ENCODE measurements around the gene ATP11A. TPM values are rescaled to one million over a fixed set of nuclear protein-coding genes. Genes with fewer than 3 reads are reported as not detected.

The ATP11A gene
- total RNA-seq, 1 donor from 2014 or later: 377 TPM

DNA sequence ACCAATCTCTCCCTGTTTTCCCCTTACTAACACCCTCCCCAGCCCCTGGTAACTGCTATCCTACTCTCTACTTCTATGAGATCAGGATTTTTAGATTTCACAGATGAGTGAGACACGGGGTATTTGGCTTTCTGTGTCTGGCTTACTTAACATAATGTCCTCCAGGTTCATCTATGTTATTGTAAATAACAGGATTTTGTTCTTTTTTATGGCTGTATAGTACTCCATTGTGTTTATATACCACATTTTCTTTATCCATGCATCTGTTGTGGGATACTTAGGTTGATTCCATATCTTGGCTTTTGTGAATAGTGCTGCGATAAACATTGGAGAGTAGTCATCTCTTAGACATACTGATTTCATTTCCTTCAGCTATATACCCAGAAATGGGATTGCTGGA lies 28.5 kb upstream of the ATP11A start:
- Histone ChIP-seq H3K4me1 (no peaks in the 10 kb centered on the region), H3K4me3 (no peak overlapping the region), H3K27ac (no peak overlapping the region), H3K9me3 (no peaks in the 10 kb centered on the region), H3K27me3 (no peaks in the 10 kb centered on the region), H3K36me3 (no peaks in the 10 kb centered on the region)
- no peak for ATAC-seq
- no peak for DNase-seq
- intact Hi-C loops (cut with DNase I): no loop called here
- no peak for TF ChIP-seq CTCF (IDR thresholded peaks at IDR 0.05)

- no peaks in the 10 kb centered on the region for H3K9me3 ChIP-seq
- H3K27me3 ChIP-seq: no peaks in the 10 kb centered on the region
- TF ChIP-seq CTCF (IDR thresholded peaks at IDR 0.05): no peak
- H3K27ac ChIP-seq: no peak overlapping the region
- intact Hi-C loops (cut with DNase I): no loop called here
- DNase-seq (peak; percentile 39), ATAC-seq (no peak)
- H3K4me3 ChIP-seq: no peak overlapping the region
- no peaks in the 10 kb centered on the region for H3K4me1 ChIP-seq
- H3K36me3 ChIP-seq: no peaks in the 10 kb centered on the region
Measured at GRCh38 chr13:112664501-112665203, 25.2 kb upstream of the ATP11A start.

GRCh38 chr13:112668924-112669323 lies 20.9 kb upstream of the ATP11A start:
- peak; percentile 33 for DNase-seq
- Histone ChIP-seq H3K4me1 (no peaks in the 10 kb centered on the region), H3K27me3 (no peaks in the 10 kb centered on the region), H3K27ac (no peak overlapping the region), H3K4me3 (no peak overlapping the region), H3K9me3 (no peaks in the 10 kb centered on the region), H3K36me3 (no peaks in the 10 kb centered on the region)
- ATAC-seq: no peak
- TF ChIP-seq CTCF (IDR thresholded peaks at IDR 0.05): no peak
- intact Hi-C loops (cut with DNase I): no loop called here

- Histone ChIP-seq H3K4me1 (no peaks in the 10 kb centered on the region), H3K27me3 (no peaks in the 10 kb centered on the region), H3K27ac (no peak overlapping the region), H3K9me3 (no peaks in the 10 kb centered on the region), H3K4me3 (no peak overlapping the region), H3K36me3 (no peaks in the 10 kb centered on the region)
- intact Hi-C loops (cut with DNase I): no loop called here
- peak; percentile 58 for ATAC-seq
- DNase-seq: peak; percentile 43
- TF ChIP-seq CTCF (IDR thresholded peaks at IDR 0.05): no peak
Measured at GRCh38 chr13:112669881-112670499, 19.8 kb upstream of the ATP11A start.

DNA sequence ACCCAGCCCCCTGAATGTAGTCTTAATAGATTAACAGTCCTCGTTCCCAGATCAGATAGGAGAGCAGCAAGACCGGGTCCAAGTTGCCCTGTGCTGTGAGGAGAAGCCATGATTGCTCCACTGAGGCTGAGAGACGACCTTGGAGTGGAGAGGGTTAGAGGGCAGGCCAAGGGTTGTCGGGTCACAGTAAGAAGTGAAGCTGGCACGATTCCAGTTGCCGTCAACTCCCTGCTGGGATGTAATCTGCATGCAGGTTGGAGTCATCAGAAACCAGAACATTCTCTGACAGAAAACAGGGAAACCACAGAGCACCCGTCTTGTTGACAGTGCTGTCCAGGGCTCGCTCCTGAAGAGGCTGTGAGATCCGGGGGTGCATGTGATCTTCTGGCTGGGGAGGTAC lies 19.0 kb upstream of the ATP11A start:
- ATAC-seq (no peak), DNase-seq (peak; percentile 39)
- Histone ChIP-seq H3K27me3 (no peaks in the 10 kb centered on the region), H3K9me3 (no peaks in the 10 kb centered on the region), H3K4me1 (no peaks in the 10 kb centered on the region), H3K36me3 (no peaks in the 10 kb centered on the region), H3K4me3 (no peak overlapping the region), H3K27ac (no peak overlapping the region)
- no peak for TF ChIP-seq CTCF (IDR thresholded peaks at IDR 0.05)
- intact Hi-C loops (cut with DNase I): no loop called here

Measured in upper lobe of right lung (tissue), 1 donor.